Astrocyte (in vitro differentiated cells and primary cell): ENCODE data around the gene DUS2. TPM values are rescaled to one million over a fixed set of nuclear protein-coding genes. Genes with fewer than 3 reads are reported as not detected.

Experiments used
- DNase-seq: peaks from one replicate; pipeline ENCODE4 v3.0.0-alpha.2; 2010; ENCODE audit warnings: low read depth
- FAIRE-seq: peaks from 2 replicates; lab custom pipeline; 2011; peaks lifted over from hg19 to GRCh38; lab: Jason Lieb, UNC
- H2AFZ ChIP-seq: 2 replicates; pipeline ENCODE4 v1.6.0; 2012; ENCODE audit warnings: low read depth, low read length, inconsistent platforms
- H3K27ac ChIP-seq: 2 replicates; pipeline ENCODE4 v1.5.1; 2011; ENCODE audit warnings: low read depth, low read length, inconsistent platforms
- H3K27me3 ChIP-seq: 2 replicates; pipeline ENCODE4 v1.6.0; 2011; ENCODE audit warnings: low read length, inconsistent platforms; ENCODE audit not compliant: insufficient read depth
- H3K36me3 ChIP-seq: 2 replicates; pipeline ENCODE4 v1.5.1; 2011; ENCODE audit warnings: low read length, inconsistent platforms; ENCODE audit not compliant: insufficient read depth
- H3K4me1 ChIP-seq: 2 replicates; pipeline ENCODE4 v1.5.1; 2011; ENCODE audit warnings: low read length, inconsistent platforms; ENCODE audit not compliant: insufficient read depth
- H3K4me2 ChIP-seq: 2 replicates; pipeline ENCODE4 v1.6.0; 2012; ENCODE audit warnings: low read length, inconsistent platforms
- H3K4me3 ChIP-seq: 2 replicates; pipeline ENCODE4 v1.5.1; 2011; ENCODE audit warnings: low read depth, mild to moderate bottlenecking, low read length, inconsistent platforms; ENCODE audit not compliant: insufficient read depth
- H3K79me2 ChIP-seq: 2 replicates; pipeline ENCODE4 v1.6.0; 2012; ENCODE audit warnings: mild to moderate bottlenecking, low read length, inconsistent platforms; ENCODE audit not compliant: insufficient read depth
- H3K9ac ChIP-seq: 2 replicates; pipeline ENCODE4 v1.6.0; 2012; ENCODE audit warnings: mild to moderate bottlenecking, low read length, inconsistent platforms
- H3K9me3 ChIP-seq: 2 replicates; pipeline ENCODE4 v1.5.1; 2012; ENCODE audit warnings: low read depth, mild to moderate bottlenecking, low read length, inconsistent platforms; ENCODE audit not compliant: insufficient read depth
- H4K20me1 ChIP-seq: 2 replicates; pipeline ENCODE4 v1.6.0; 2012; ENCODE audit warnings: low read length, inconsistent platforms; ENCODE audit not compliant: insufficient read depth
- H3K27ac Mint-ChIP-seq: one replicate; pipeline ENCODE4 v1.8.0; 2021; ENCODE audit warnings: mild to moderate bottlenecking, mixed read lengths; ENCODE audit not compliant: unreplicated experiment
- H3K27me3 Mint-ChIP-seq: one replicate; pipeline ENCODE4 v1.8.0; 2021; ENCODE audit warnings: low read depth, mixed read lengths; ENCODE audit not compliant: unreplicated experiment
- H3K36me3 Mint-ChIP-seq: one replicate; pipeline ENCODE4 v1.8.0; 2021; ENCODE audit warnings: low read depth, mixed read lengths; ENCODE audit not compliant: unreplicated experiment
- H3K4me1 Mint-ChIP-seq: one replicate; pipeline ENCODE4 v1.8.0; 2021; ENCODE audit warnings: low read depth, mixed read lengths; ENCODE audit not compliant: unreplicated experiment
- H3K4me3 Mint-ChIP-seq: one replicate; pipeline ENCODE4 v1.8.0; 2021; ENCODE audit warnings: mild to moderate bottlenecking, moderate library complexity, mixed read lengths; ENCODE audit not compliant: unreplicated experiment
- H3K9me3 Mint-ChIP-seq: one replicate; pipeline ENCODE4 v1.8.0; 2021; ENCODE audit warnings: mild to moderate bottlenecking, mixed read lengths; ENCODE audit not compliant: unreplicated experiment
- CTCF ChIP-seq: IDR thresholded peaks from 2 replicates; pipeline ENCODE4 v1.5.1; 2011; ENCODE audit warnings: low read depth, mild to moderate bottlenecking, inconsistent platforms, low read length, moderate library complexity; ENCODE audit not compliant: insufficient read depth
- EZH2 ChIP-seq: IDR thresholded peaks from 2 replicates; pipeline ENCODE4 v1.6.1; 2012; ENCODE audit warnings: mild to moderate bottlenecking, low read length, inconsistent platforms; ENCODE audit not compliant: insufficient read depth
- total RNA-seq: library from RNA; stranded (reverse); gene quantifications from 2 replicates; pipeline ENCODE4 v1.2.1, GENCODE V29; 2021

DUS2 gene
- total RNA-seq, 1 donor from 2014 or later = 14.9 TPM

- H3K9me3 Mint-ChIP-seq = no peaks in the 10 kb centered on the region
- peaks cover 3% of the 10 kb centered on the region for H3K4me1 Mint-ChIP-seq
- H3K27ac Mint-ChIP-seq = no peak within 1 kb of the TSS
- H2AFZ ChIP-seq = no peak within 1 kb of the TSS
- no peak within 1 kb of the TSS for H3K4me2 ChIP-seq
- H3K9me3 ChIP-seq = no peaks in the 10 kb centered on the region
- peaks cover 16% of the 10 kb centered on the region for H3K27me3 ChIP-seq
- H3K27me3 Mint-ChIP-seq = peaks cover 32% of the 10 kb centered on the region
- no peaks in the 10 kb centered on the region for H3K79me2 ChIP-seq
- no peak within 1 kb of the TSS for H3K4me3 ChIP-seq
- H4K20me1 ChIP-seq = no peaks in the 10 kb centered on the region
- no peak for TF ChIP-seq EZH2
- TF ChIP-seq CTCF = no peak
- H3K4me3 Mint-ChIP-seq = no peak within 1 kb of the TSS
- FAIRE-seq (no peak), DNase-seq (no peak)
- H3K4me1 ChIP-seq = no peaks in the 10 kb centered on the region
- H3K9ac ChIP-seq = no peak within 1 kb of the TSS
- H3K36me3 ChIP-seq = no peaks in the 10 kb centered on the region
- peaks cover 3% of the 10 kb centered on the region for H3K36me3 Mint-ChIP-seq
- no peak within 1 kb of the TSS for H3K27ac ChIP-seq
These were observed 43.0 kb upstream of the DUS2 start, which contains the start of gene DPEP3 for GRCh38 chr16:67979955-67980678. Gene DPEP3 (minus strand): TSS chr16:67980499. CDS start chr16:67980380, 119 bp downstream.

GRCh38 chr16:67982011-67982696 lies 40.9 kb upstream of the DUS2 start:
- FAIRE-seq = no peak
- no peak for TF ChIP-seq EZH2
- TF ChIP-seq CTCF = no peak
- H3K9ac ChIP-seq = no peak overlapping the region
- no peak overlapping the region for H2AFZ ChIP-seq
- H3K4me3 ChIP-seq = no peak overlapping the region
- H3K4me2 ChIP-seq = no peak overlapping the region
- H3K79me2 ChIP-seq = no peaks in the 10 kb centered on the region
- H3K27ac Mint-ChIP-seq = no peak overlapping the region
- H3K36me3 Mint-ChIP-seq = peaks cover 3% of the 10 kb centered on the region
- H3K27me3 Mint-ChIP-seq = peaks cover 17% of the 10 kb centered on the region
- peaks cover 5% of the 10 kb centered on the region for H3K4me1 Mint-ChIP-seq
- no peak for DNase-seq
- no peak overlapping the region for H3K27ac ChIP-seq
- no peaks in the 10 kb centered on the region for H3K4me1 ChIP-seq
- no peaks in the 10 kb centered on the region for H3K36me3 ChIP-seq
- no peaks in the 10 kb centered on the region for H3K9me3 Mint-ChIP-seq
- H3K27me3 ChIP-seq = peaks cover 7% of the 10 kb centered on the region
- no peaks in the 10 kb centered on the region for H3K9me3 ChIP-seq
- H4K20me1 ChIP-seq = no peaks in the 10 kb centered on the region
- H3K4me3 Mint-ChIP-seq = no peak overlapping the region
